Astrocyte of the spinal cord (primary cell): ENCODE measurements around the gene SLC39A12.
"Not testable (repeated sequence)": the region's sequence is repeated elsewhere in the genome, so short reads cannot be mapped to it uniquely, and the experiment has no call there.

Experiments used
- DNase-seq: peaks from one replicate; pipeline ENCODE4 v3.0.0; 2011; ENCODE audit warnings: low read depth, low spot score
- H3K4me3 ChIP-seq: 2 replicates; pipeline ENCODE4 v1.5.1; 2011; ENCODE audit warnings: low read depth, mild to moderate bottlenecking, low read length, moderate library complexity
- in situ Hi-C: cut with HindIII; loops from 2 replicates; pipeline ENCODE4 v1.10.0; 2017; ENCODE audit warnings: low sequenced_read_pairs
- TF ChIP-seq, protein P1 (sequence below): IDR thresholded peaks from 2 replicates; pipeline ENCODE4 v1.5.1; 2012; ENCODE audit warnings: low read depth, mild to moderate bottlenecking, low read length, inconsistent platforms

Gene SLC39A12

DNA sequence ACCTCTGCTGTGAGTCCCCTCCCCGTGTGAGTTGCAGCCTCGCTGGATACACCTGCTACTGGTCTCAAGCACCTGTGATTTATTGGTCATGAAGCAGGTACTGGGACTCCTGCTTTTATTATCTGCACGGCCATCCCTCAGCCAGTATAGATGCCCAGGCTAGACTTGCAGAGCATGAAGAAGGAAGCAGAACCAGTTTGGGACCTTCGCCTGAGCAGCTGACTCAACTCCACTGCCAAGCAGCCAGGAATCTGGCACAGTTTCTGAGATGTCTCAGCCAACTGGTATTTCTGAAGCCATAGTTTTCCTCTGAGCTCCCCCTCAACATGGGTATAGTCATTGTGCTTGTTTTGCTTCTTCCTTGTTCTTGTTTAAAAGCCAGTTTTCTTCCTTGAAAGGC lies 28.0 kb upstream of the SLC39A12 start:
- TF ChIP-seq, protein P1, sequence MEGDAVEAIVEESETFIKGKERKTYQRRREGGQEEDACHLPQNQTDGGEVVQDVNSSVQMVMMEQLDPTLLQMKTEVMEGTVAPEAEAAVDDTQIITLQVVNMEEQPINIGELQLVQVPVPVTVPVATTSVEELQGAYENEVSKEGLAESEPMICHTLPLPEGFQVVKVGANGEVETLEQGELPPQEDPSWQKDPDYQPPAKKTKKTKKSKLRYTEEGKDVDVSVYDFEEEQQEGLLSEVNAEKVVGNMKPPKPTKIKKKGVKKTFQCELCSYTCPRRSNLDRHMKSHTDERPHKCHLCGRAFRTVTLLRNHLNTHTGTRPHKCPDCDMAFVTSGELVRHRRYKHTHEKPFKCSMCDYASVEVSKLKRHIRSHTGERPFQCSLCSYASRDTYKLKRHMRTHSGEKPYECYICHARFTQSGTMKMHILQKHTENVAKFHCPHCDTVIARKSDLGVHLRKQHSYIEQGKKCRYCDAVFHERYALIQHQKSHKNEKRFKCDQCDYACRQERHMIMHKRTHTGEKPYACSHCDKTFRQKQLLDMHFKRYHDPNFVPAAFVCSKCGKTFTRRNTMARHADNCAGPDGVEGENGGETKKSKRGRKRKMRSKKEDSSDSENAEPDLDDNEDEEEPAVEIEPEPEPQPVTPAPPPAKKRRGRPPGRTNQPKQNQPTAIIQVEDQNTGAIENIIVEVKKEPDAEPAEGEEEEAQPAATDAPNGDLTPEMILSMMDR = no peak
- H3K4me3 ChIP-seq = no peak overlapping the region

DNA sequence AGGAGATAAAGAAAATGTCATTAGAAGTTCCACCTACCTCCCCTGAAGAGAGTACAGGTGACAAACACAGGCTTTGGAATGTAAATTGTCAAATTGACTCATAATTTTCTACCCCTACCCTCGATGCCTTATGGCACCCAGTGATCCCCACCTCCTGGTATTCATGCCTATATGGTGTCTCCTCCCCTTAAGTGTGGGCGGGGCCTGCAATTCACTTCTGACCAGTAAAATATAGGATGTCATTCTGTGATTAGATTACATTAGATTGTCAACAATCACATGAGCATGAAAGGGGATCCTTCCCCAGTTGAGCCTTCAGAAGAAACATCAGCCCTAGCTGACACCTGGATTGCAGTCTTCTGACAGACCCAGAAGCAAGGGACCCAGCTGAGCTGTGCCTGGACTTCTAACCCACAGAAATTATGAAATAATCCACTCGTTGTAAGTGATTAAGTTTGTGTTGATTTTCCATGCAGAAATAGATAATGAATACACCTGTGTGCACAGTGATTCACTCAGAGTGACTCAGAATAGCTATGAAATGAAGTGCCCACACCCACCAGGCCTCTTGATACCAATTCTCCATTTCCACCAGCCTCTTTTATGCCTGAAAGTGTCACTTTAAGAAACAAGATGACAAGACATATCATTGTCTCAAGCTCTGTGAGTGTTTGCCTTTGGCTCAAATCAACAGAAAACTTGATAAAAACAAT lies 8.5 kb upstream of the SLC39A12 start:
- in situ Hi-C loops = no loop called here
- TF ChIP-seq, protein P1 = no peak
- no peak overlapping the region for H3K4me3 ChIP-seq
- DNase-seq = no peak

More for the DNA sequence above, 28.0 kb upstream of the SLC39A12 start:
- DNase-seq = peak; percentile 92
- in situ Hi-C loops = no loop called here

DNA sequence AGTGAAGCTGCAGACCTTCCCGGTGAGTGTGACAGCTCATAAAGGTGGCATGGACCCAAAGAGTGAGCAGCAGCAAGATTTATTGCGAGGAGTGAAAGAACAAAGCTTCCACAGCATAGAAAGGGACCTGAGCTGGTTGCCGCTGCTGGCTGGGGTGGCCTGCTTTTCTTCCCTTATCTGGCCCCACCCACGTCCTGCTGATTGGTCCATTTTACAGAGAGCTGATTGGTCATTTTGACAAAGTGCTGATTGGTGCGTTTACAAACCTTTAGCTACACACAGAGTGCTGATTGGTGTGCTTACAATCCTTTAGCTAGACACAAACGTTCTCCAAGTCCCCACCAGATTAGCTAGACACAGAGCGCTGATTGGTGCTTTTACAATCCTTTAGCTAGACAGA lies 1.4 kb upstream of the SLC39A12 start:
- H3K4me3 ChIP-seq, DNase-seq, in situ Hi-C loops: not testable (repeated sequence)

DNA sequence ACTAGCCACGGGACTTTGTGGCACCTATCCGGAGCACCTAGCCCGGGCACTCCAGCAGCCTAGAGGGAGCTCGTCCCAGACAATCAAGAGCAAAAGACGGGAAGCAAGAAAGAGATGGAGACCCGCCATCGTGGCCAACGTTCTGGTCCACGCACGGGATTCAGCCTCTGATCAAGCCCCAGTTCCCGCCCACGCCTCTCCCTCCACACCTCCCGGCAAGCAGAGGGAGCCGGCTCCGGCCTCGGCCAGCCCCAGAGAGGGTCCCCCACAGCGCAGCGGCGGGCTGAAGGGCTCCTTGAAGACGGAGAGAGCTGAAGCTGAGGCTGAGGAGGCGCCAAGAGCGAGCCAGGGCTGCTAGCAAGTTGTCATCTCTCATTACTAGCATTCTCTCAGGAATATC lies 992 bp upstream of the SLC39A12 start:
- no peak overlapping the region for H3K4me3 ChIP-seq
- TF ChIP-seq, protein P1 = no peak
- DNase-seq = no peak
- in situ Hi-C loops = no loop called here

DNA sequence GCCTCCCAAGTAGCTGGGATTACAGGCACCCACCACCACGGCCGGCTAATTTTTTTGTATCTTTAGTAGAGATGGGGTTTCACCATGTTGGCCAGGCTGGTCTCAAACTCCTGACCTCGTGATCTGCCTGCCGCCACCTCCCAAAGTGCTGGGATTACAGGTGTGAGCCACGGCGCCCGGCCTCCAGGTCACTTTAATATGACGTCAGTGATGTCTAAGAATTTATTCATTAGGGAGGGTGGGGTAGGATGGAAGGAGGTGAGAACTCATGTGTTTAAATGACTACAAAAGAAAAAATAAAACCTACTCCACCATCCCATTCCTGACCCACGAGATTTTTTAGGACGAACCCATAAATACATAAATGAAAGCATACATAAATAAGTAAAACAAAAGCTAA lies 2.7 kb downstream of the SLC39A12 start:
- DNase-seq, H3K4me3 ChIP-seq, in situ Hi-C loops: not testable (repeated sequence)

DNA sequence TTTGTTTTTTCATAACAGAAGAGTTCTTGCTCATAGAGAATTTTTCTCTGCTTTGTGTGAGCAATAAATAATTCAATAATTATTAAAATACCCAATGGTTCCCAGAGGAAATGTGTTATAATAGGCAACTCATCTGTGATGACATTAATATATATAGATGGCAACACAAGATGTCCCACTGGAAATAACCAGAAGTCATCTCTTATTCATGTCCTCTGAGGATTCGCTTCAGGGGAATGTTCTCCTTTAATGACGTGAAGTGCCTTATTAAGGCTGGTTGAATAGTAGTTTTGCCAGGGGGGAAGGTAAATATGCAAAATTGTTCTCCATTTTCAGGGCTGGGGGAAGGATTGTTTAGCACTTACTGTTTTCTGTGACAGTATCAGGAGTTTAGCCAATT lies 3.1 kb downstream of the SLC39A12 start:
- TF ChIP-seq, protein P1 = no peak
- in situ Hi-C loops = no loop called here
- no peak for DNase-seq

DNA sequence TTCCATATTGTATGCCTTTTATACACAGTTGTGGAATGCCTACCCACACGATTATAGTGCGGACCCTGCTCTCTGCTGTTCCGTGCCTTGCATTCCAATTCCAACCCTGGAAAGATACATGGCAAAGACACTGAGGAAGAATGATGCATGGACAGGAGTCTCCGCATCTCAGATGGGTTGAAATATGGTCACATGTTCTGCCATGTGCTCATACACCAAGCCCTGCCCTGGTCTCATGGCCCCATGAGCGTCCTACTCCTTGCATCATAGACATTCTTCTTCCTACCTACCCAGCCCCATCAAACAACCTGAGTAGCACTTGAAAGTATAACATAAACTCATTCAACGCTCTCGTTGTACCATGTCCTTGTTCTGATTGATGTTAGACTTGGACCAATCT lies 6.3 kb downstream of the SLC39A12 start:
- no peak overlapping the region for H3K4me3 ChIP-seq
- TF ChIP-seq, protein P1 = no peak
- DNase-seq = no peak
- in situ Hi-C loops = no loop called here

More for the DNA sequence above, 3.1 kb downstream of the SLC39A12 start:
- H3K4me3 ChIP-seq = no peak overlapping the region

DNA sequence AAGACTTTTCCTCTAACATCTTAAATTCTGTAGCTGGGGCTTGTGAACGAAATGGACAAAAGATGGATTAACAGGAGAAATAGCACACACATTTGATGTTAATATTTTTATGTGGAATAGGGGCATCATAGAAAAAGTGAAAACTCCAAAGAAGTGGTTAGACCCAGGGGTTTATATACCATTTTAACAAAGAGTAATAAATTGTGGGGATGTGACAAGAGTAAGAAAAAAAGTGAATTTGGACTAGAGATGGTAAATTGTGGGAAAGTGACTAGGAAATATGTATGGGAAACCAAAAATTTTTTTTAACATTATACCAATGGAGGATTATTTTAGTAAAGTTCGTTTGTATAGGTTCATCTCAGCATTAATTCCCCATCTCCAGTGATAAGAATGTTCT lies 8.2 kb downstream of the SLC39A12 start:
- in situ Hi-C loops = no loop called here
- no peak overlapping the region for H3K4me3 ChIP-seq

More for the DNA sequence above, 8.2 kb downstream of the SLC39A12 start:
- no peak for DNase-seq
- TF ChIP-seq, protein P1 = no peak
